ENCODE measurements around the gene MYO3B. TPM values are rescaled to one million over a fixed set of nuclear protein-coding genes. Genes with fewer than 3 reads are reported as not detected.
"Not testable (repeated sequence)": the region's sequence is repeated elsewhere in the genome, so short reads cannot be mapped to it uniquely, and the experiment has no call there.

The MYO3B gene
- polyA plus RNA-seq, 5 donors = 2.3 to 3.8 (median 3.1) TPM

GRCh38 chr2:170467568-170468422 is 289.8 kb downstream of the MYO3B start:
- no peak for DNase-seq

GRCh38 chr2:170468557-170468956 is 290.6 kb downstream of the MYO3B start:
- no peak for DNase-seq

- DNase-seq = not testable (repeated sequence)
Observed at GRCh38 chr2:170472498-170472897, 294.6 kb downstream of the MYO3B start.

GRCh38 chr2:170475878-170476277 is 297.9 kb downstream of the MYO3B start:
- DNase-seq = no peak

- no peak for DNase-seq
Observed at GRCh38 chr2:170477630-170478029, 299.7 kb downstream of the MYO3B start.

GRCh38 chr2:170481201-170481600 is 303.3 kb downstream of the MYO3B start:
- DNase-seq = no peak

GRCh38 chr2:170484552-170484951 is 306.6 kb downstream of the MYO3B start:
- DNase-seq = no peak

GRCh38 chr2:170485254-170486026 is 307.5 kb downstream of the MYO3B start:
- no peak for DNase-seq

GRCh38 chr2:170486730-170487129 is 308.8 kb downstream of the MYO3B start:
- no peak for DNase-seq

GRCh38 chr2:170488807-170489206 is 310.9 kb downstream of the MYO3B start:
- no peak for DNase-seq

GRCh38 chr2:170492010-170492409 is 314.1 kb downstream of the MYO3B start:
- DNase-seq = no peak

GRCh38 chr2:170493426-170494097 is 315.6 kb downstream of the MYO3B start:
- no peak for DNase-seq

GRCh38 chr2:170495896-170496295 is 317.9 kb downstream of the MYO3B start:
- no peak for DNase-seq

GRCh38 chr2:170498619-170499018 is 320.7 kb downstream of the MYO3B start:
- no peak for DNase-seq

- DNase-seq = no peak
Observed at GRCh38 chr2:170500104-170500503, 322.2 kb downstream of the MYO3B start.

GRCh38 chr2:170500770-170501169 is 322.8 kb downstream of the MYO3B start:
- DNase-seq = no peak

GRCh38 chr2:170501421-170502043 is 323.6 kb downstream of the MYO3B start:
- DNase-seq = peak in 1 of 2 donors; percentile 51

- DNase-seq = no peak
Observed at GRCh38 chr2:170502361-170503130, 324.6 kb downstream of the MYO3B start.

- no peak for DNase-seq
Observed at GRCh38 chr2:170503563-170503962, 325.6 kb downstream of the MYO3B start.

- DNase-seq = no peak
Observed at GRCh38 chr2:170503971-170504809, 326.2 kb downstream of the MYO3B start.
